ENCODE results near the gene GMPR2.

Gene GMPR2

GRCh38 chr14:24270537-24271133 lies 37.9 kb downstream of the GMPR2 start:
- DNase-seq = no peak

GRCh38 chr14:24271134-24271833 lies 38.6 kb downstream of the GMPR2 start, which contains the start of gene RABGGTA:
Gene RABGGTA, minus strand, starts transcription at chr14:24271597. Its CDS starts 482 bp downstream, at chr14:24271115.
- DNase-seq = peak; percentile 90

- DNase-seq = no peak
Measured at GRCh38 chr14:24271834-24272263, 39.1 kb downstream of the GMPR2 start.

GRCh38 chr14:24272467-24272866 lies 39.7 kb downstream of the GMPR2 start:
- no peak for DNase-seq

- DNase-seq = no peak
Measured at GRCh38 chr14:24273422-24273998, 40.8 kb downstream of the GMPR2 start.

GRCh38 chr14:24274101-24274543 lies 41.4 kb downstream of the GMPR2 start:
- DNase-seq = no peak

- DNase-seq = no peak
Measured at GRCh38 chr14:24277071-24277470, 44.3 kb downstream of the GMPR2 start.

- no peak for DNase-seq
Measured at GRCh38 chr14:24277606-24278321, 45.0 kb downstream of the GMPR2 start.

- DNase-seq = no peak
Measured at GRCh38 chr14:24278424-24278823, 45.7 kb downstream of the GMPR2 start.

- peak; percentile 4 for DNase-seq
Measured at GRCh38 chr14:24279301-24280186, 46.8 kb downstream of the GMPR2 start.

- no peak for DNase-seq
Measured at GRCh38 chr14:24280797-24281460, 48.2 kb downstream of the GMPR2 start.

- DNase-seq = no peak
Measured at GRCh38 chr14:24281636-24282035, 48.9 kb downstream of the GMPR2 start.

GRCh38 chr14:24282736-24283135 lies 50.0 kb downstream of the GMPR2 start:
- no peak for DNase-seq

GRCh38 chr14:24283796-24284460 lies 51.2 kb downstream of the GMPR2 start:
- no peak for DNase-seq

- DNase-seq = no peak
Measured at GRCh38 chr14:24284501-24285035, 51.8 kb downstream of the GMPR2 start.

- DNase-seq = no peak
Measured at GRCh38 chr14:24285351-24285750, 52.6 kb downstream of the GMPR2 start.

GRCh38 chr14:24286996-24287395 lies 54.3 kb downstream of the GMPR2 start:
- no peak for DNase-seq

Measured in NCI-H1436 (cell line).